Bronchial epithelial cell (primary cell): ENCODE results near the gene SLC9B1. TPM values are rescaled to one million over a fixed set of nuclear protein-coding genes. Genes with fewer than 3 reads are reported as not detected.
"Not testable (repeated sequence)": the region's sequence is repeated elsewhere in the genome, so short reads cannot be mapped to it uniquely, and the experiment has no call there.

Experiments used
- DNase-seq: peaks from one replicate; pipeline ENCODE4 v3.0.0-alpha.2; 2010; ENCODE audit warnings: low read depth
- FAIRE-seq: peaks from 2 replicates; lab custom pipeline; 2011; peaks lifted over from hg19 to GRCh38; lab: Jason Lieb, UNC
- H3K27me3 ChIP-seq: 2 replicates; pipeline ENCODE4 v1.5.1; 2011; ENCODE audit warnings: low read length; ENCODE audit not compliant: control insufficient read depth, insufficient read depth
- H3K36me3 ChIP-seq: 2 replicates; pipeline ENCODE4 v1.5.1; 2011; ENCODE audit warnings: low read length; ENCODE audit not compliant: control insufficient read depth, insufficient read depth
- H3K4me3 ChIP-seq: 2 replicates; pipeline ENCODE4 v1.5.1; 2011; ENCODE audit warnings: mild to moderate bottlenecking, low read depth, low read length, control low read depth
- CTCF ChIP-seq: IDR thresholded peaks from 2 replicates; pipeline ENCODE4 v1.5.1; 2011; ENCODE audit warnings: mild to moderate bottlenecking, moderate library complexity, low read length, control low read depth, inconsistent platforms; ENCODE audit not compliant: insufficient read depth, severe bottlenecking
- total RNA-seq: library from RNA; depleted of rRNA; stranded (reverse); fragments of >200 nt; gene quantifications from 2 replicates; pipeline ENCODE4 v1.2.1, GENCODE V29; 2014

SLC9B1 gene
- total RNA-seq, 1 donor from 2014 or later: 0.79 TPM

- H3K4me3 ChIP-seq: no peak overlapping the region
- peak; percentile 76 for DNase-seq
- no peaks in the 10 kb centered on the region for H3K36me3 ChIP-seq
- H3K27me3 ChIP-seq: no peaks in the 10 kb centered on the region
- FAIRE-seq: no peak
- TF ChIP-seq CTCF: peak; percentile 56
Observed at GRCh38 chr4:103008875-103009729, 10.4 kb downstream of the SLC9B1 start.

DNA sequence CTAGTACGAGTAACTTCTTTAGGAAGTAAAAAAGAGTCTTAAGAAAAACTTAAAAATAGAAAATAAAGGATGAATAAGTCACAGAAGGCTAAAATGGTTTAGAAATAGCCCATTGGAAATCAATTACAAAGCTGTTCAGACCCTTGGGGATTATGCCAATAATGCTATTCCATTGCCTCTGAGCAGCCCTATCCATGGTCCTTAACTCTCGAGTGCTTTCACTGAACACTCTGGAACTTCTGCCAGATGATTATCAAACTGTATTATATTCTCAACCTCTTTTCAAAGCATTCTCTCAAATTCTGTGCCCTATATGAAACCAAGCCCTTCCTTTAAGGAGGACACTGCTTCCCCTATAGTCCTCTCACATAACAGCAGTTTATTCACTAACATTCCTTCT lies 17.0 kb downstream of the SLC9B1 start:
- no peak overlapping the region for H3K4me3 ChIP-seq
- no peak for TF ChIP-seq CTCF
- H3K27me3 ChIP-seq: no peaks in the 10 kb centered on the region
- no peaks in the 10 kb centered on the region for H3K36me3 ChIP-seq
- DNase-seq (peak; percentile 23), FAIRE-seq (no peak)

DNA sequence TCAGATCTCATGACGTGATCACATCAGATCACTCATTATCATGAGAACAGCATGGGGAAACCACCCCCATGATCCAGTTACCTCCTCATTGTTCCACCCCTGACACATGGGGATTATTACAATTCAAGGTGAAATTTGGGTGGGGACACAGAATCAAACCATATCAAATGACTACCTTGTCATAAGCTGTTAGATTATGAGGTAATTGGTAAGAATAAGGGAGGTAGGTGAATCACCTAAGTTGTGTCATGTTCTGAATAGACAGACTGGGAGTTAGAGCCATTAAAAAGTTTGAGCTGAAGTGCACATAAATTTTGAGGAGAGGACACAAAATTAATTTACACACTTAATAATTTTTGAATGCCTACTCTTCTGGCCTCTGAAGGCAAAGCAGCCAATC lies 24.7 kb downstream of the SLC9B1 start:
- FAIRE-seq (no peak), DNase-seq (peak; percentile 65)
- Histone ChIP-seq H3K36me3 (no peaks in the 10 kb centered on the region), H3K27me3 (no peaks in the 10 kb centered on the region), H3K4me3 (no peak overlapping the region)
- no peak for TF ChIP-seq CTCF

DNA sequence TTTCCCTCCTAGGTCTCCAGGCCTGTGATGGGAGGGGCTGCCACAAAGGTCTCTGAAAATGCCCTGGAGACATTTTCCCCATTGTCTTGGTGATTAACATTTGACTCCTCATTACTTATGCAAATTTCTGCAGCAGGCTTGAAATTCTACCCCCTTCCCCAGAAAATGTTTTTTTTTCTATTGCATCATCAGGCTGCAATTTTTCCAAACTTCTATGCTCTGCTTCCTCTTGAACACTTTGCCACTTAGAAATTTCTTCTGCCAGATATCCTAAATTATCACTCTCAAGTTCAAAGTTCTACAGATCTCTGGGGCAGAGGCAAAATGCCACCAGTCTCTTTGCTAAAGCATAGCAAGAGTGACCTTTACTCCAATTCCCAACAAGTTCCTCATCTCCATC lies 25.5 kb downstream of the SLC9B1 start:
- not testable (repeated sequence) for H3K36me3 ChIP-seq, H3K27me3 ChIP-seq, DNase-seq, H3K4me3 ChIP-seq
- FAIRE-seq: peak; percentile 43

DNA sequence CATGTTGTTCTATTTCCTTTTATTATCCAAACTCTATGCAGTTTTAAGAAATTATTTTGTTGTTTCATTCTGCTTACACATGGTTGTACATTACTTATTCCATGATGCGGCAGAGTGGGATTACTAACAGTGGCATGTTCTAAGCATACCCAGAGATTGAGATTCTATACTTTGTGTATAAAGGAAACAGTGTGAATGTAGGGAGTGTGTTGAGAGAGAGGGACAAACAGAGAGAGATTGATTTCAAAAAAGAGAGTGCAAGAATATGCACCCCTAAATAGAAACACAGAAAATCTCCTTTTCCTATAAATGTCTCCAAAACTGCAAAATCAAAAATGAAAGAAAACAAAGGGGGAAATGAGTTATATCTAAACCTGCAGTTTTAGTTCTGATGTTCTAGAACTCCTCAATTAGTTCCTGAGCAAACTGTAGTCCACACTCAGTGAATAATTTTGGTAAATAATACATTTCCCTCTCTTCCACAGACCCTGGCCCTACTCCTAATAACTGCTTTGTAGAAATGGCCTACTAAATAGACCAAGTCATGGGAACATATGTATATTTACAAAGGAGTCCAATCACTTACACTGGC lies 31.0 kb downstream of the SLC9B1 start:
- no peaks in the 10 kb centered on the region for H3K36me3 ChIP-seq
- TF ChIP-seq CTCF: no peak
- FAIRE-seq: no peak
- DNase-seq: no peak
- no peak overlapping the region for H3K4me3 ChIP-seq
- no peaks in the 10 kb centered on the region for H3K27me3 ChIP-seq

GRCh38 chr4:102981005-102981404 lies 38.5 kb downstream of the SLC9B1 start:
- no peak for FAIRE-seq
- no peaks in the 10 kb centered on the region for H3K27me3 ChIP-seq
- no peak overlapping the region for H3K4me3 ChIP-seq
- H3K36me3 ChIP-seq: no peaks in the 10 kb centered on the region
- DNase-seq: no peak
- no peak for TF ChIP-seq CTCF

GRCh38 chr4:102961813-102962212 lies 57.7 kb downstream of the SLC9B1 start:
- DNase-seq, H3K27me3 ChIP-seq, FAIRE-seq, H3K4me3 ChIP-seq, H3K36me3 ChIP-seq: not testable (repeated sequence)
